HepG2 (cell line): ENCODE data around the gene MXD3. TPM values are rescaled to one million over a fixed set of nuclear protein-coding genes. Genes with fewer than 3 reads are reported as not detected.

Experiments
- ARNT2 ChIP-seq: sonication (generic); formaldehyde crosslinking; IDR thresholded peaks from 2 replicates; pipeline ENCODE4 v1.8.0; 2022; ENCODE audit warnings: mild to moderate bottlenecking, low read depth, missing genetic modification reagents, moderate library complexity
- CENPX ChIP-seq: sonication (generic); formaldehyde crosslinking; IDR thresholded peaks from 2 replicates; pipeline ENCODE4 v1.9.0; 2021; ENCODE audit warnings: mild to moderate bottlenecking, missing genetic modification reagents, moderate library complexity
- DPF2 ChIP-seq: sonication (generic); formaldehyde crosslinking; IDR thresholded peaks from 2 replicates; pipeline ENCODE4 v1.4.0; 2020; ENCODE audit warnings: mild to moderate bottlenecking, low read depth, missing genetic modification reagents, borderline replicate concordance
- FOXA3 ChIP-seq: IDR thresholded peaks from 2 replicates; pipeline ENCODE4 v1.6.1; 2016; ENCODE audit warnings: missing genetic modification reagents, missing compliant biosample characterization
- HMG20A ChIP-seq: IDR thresholded peaks from 2 replicates; pipeline ENCODE4 v1.6.1; 2016; ENCODE audit warnings: borderline replicate concordance
- JDP2 ChIP-seq: sonication (generic); formaldehyde crosslinking; IDR thresholded peaks from 2 replicates; pipeline ENCODE4 v1.8.1; 2022; ENCODE audit warnings: missing genetic modification reagents, borderline replicate concordance
- MAFF ChIP-seq: IDR thresholded peaks from 2 replicates; pipeline ENCODE4 v1.6.1; 2011; ENCODE audit warnings: low read depth, low read length, improper control_type of control experiment
- MIER2 ChIP-seq: IDR thresholded peaks from 2 replicates; pipeline ENCODE4 v1.6.1; 2016; ENCODE audit warnings: missing biosample characterization, missing genetic modification reagents
- MXI1 ChIP-seq: IDR thresholded peaks from 3 replicates; pipeline ENCODE4 v1.6.1; 2012; ENCODE audit warnings: low read depth, low read length, inconsistent platforms, borderline replicate concordance
- NAIF1 ChIP-seq: sonication (generic); formaldehyde crosslinking; IDR thresholded peaks from 2 replicates; pipeline ENCODE4 v1.5.0; 2020; ENCODE audit warnings: mild to moderate bottlenecking, missing genetic modification reagents, borderline replicate concordance
- RARG ChIP-seq: sonication (generic); formaldehyde crosslinking; IDR thresholded peaks from 2 replicates; pipeline ENCODE4 v1.4.0; 2020; ENCODE audit warnings: low read depth, mild to moderate bottlenecking, missing genetic modification reagents
- SALL1 ChIP-seq: sonication (generic); formaldehyde crosslinking; IDR thresholded peaks from 2 replicates; pipeline ENCODE4 v1.8.0; 2022; ENCODE audit warnings: mild to moderate bottlenecking, missing genetic modification reagents
- SNAI1 ChIP-seq: sonication (generic); formaldehyde crosslinking; IDR thresholded peaks from 2 replicates; pipeline ENCODE4 v1.5.0; 2020; ENCODE audit warnings: mild to moderate bottlenecking, missing genetic modification reagents, borderline replicate concordance
- SOX5 ChIP-seq: IDR thresholded peaks from 2 replicates; pipeline ENCODE4 v1.6.1; 2016; ENCODE audit warnings: borderline replicate concordance
- YEATS2 ChIP-seq: sonication (generic); formaldehyde crosslinking; IDR thresholded peaks from 2 replicates; pipeline ENCODE4 v1.4.0; 2020; ENCODE audit warnings: missing genetic modification reagents, borderline replicate concordance
- ZBTB20 ChIP-seq: sonication (generic); formaldehyde crosslinking; IDR thresholded peaks from 2 replicates; pipeline ENCODE4 v1.8.1; 2023; ENCODE audit warnings: missing genetic modification reagents, low read depth, mild to moderate bottlenecking, borderline replicate concordance
- ZBTB7B ChIP-seq: sonication (generic); formaldehyde crosslinking; IDR thresholded peaks from 2 replicates; pipeline ENCODE4 v1.4.0; 2020; ENCODE audit warnings: missing genetic modification reagents
- ZFP90 ChIP-seq: sonication (generic); formaldehyde crosslinking; IDR thresholded peaks from 2 replicates; pipeline ENCODE4 v1.8.0; 2022; ENCODE audit warnings: missing genetic modification reagents, mild to moderate bottlenecking, inconsistent platforms, borderline replicate concordance
- ZGPAT ChIP-seq: IDR thresholded peaks from 2 replicates; pipeline ENCODE4 v1.6.1; 2016; ENCODE audit warnings: mild to moderate bottlenecking
- ZNF230 ChIP-seq: sonication (generic); formaldehyde crosslinking; IDR thresholded peaks from 2 replicates; pipeline ENCODE4 v1.4.0; 2020; ENCODE audit warnings: mild to moderate bottlenecking, missing genetic modification reagents
- ZNF234 ChIP-seq: sonication (generic); formaldehyde crosslinking; conservative IDR thresholded peaks from 2 replicates; pipeline ENCODE4 v1.5.1; 2020; ENCODE audit warnings: mild to moderate bottlenecking, missing genetic modification reagents
- ZNF292 ChIP-seq: sonication (generic); formaldehyde crosslinking; IDR thresholded peaks from 2 replicates; pipeline ENCODE4 v1.8.1; 2022; ENCODE audit warnings: mild to moderate bottlenecking, low read depth, missing genetic modification reagents, borderline replicate concordance
- ZNF3 ChIP-seq: IDR thresholded peaks from 2 replicates; pipeline ENCODE4 v1.7.0; 2017; ENCODE audit warnings: inconsistent platforms
- ZNF383 ChIP-seq: sonication (generic); formaldehyde crosslinking; IDR thresholded peaks from 2 replicates; pipeline ENCODE4 v1.4.0; 2020; ENCODE audit warnings: missing genetic modification reagents, mild to moderate bottlenecking, borderline replicate concordance
- ZNF552 ChIP-seq: sonication (generic); formaldehyde crosslinking; IDR thresholded peaks from 2 replicates; pipeline ENCODE4 v1.9.0; 2022; ENCODE audit warnings: missing genetic modification reagents, mild to moderate bottlenecking, borderline replicate concordance
- ZNF556 ChIP-seq: sonication (generic); formaldehyde crosslinking; IDR thresholded peaks from 2 replicates; pipeline ENCODE4 v1.4.0; 2020; ENCODE audit warnings: mild to moderate bottlenecking, missing genetic modification reagents, borderline replicate concordance
- ZNF605 ChIP-seq: sonication (generic); formaldehyde crosslinking; IDR thresholded peaks from 2 replicates; pipeline ENCODE4 v1.8.0; 2022; ENCODE audit warnings: mild to moderate bottlenecking, missing genetic modification reagents
- ZNF720 ChIP-seq: sonication (generic); formaldehyde crosslinking; IDR thresholded peaks from 2 replicates; pipeline ENCODE4 v1.4.0; 2020; ENCODE audit warnings: missing genetic modification reagents
- ZNF761 ChIP-seq: sonication (generic); formaldehyde crosslinking; conservative IDR thresholded peaks from 2 replicates; pipeline ENCODE4 v1.4.0; 2020; ENCODE audit warnings: mild to moderate bottlenecking, missing genetic modification reagents
- ZNF879 ChIP-seq: sonication (generic); formaldehyde crosslinking; IDR thresholded peaks from 2 replicates; pipeline ENCODE4 v1.8.1; 2023; ENCODE audit warnings: missing genetic modification reagents
- polyA plus RNA-seq, 8 experiments: library from polyadenylated mRNA; depleted of rRNA in 3 of 8; stranded (reverse) in 7 of 8; unstranded in 1 of 8; fragments of >200 nt; fragmentation: Illumina TruSeq in 4 of 8; extraction: Trizol in 4 of 8; gene quantifications; 2 replicates each; pipeline versions ENCODE4 v1.2.1 to v1.2.3, GENCODE V29; 2011 to 2016; ENCODE audit warnings: low read depth in 4 of 8, missing spikeins in 1 of 8, mixed read lengths in 1 of 8; ENCODE audit not compliant: insufficient read depth in 1 of 8
- total RNA-seq, 5 experiments: library from RNA; depleted of rRNA; stranded (reverse); fragments of >200 nt; fragmentation: Illumina TruSeq; extraction: Trizol; gene quantifications; 2 replicates each; pipeline ENCODE4 v1.2.3, GENCODE V29; 2016; ENCODE audit warnings: low read depth in 1 of 5
- TF ChIP-seq, protein P1 (sequence below): sonication (generic); formaldehyde crosslinking; conservative IDR thresholded peaks from 2 replicates; pipeline ENCODE4 v1.8.0; 2022; ENCODE audit warnings: missing genetic modification reagents

Gene MXD3
- total and polyA plus RNA-seq, 2 of the 13 experiments (the other 11 are each of a cell fraction or from before 2014, with no cell fraction given), result 10.5 to 12.8 TPM

- no peak for TF ChIP-seq ZNF234 (CRISPR knock-in tag)
- no peak for TF ChIP-seq ZNF879 (CRISPR knock-in tag)
- TF ChIP-seq SALL1, result no peak
- no peak for TF ChIP-seq ZFP90 (CRISPR knock-in tag)
- peak; percentile 34; the same call in 1 of the 2 replicates for TF ChIP-seq YEATS2
- no peak for TF ChIP-seq ZNF761 (CRISPR knock-in tag)
- no peak for TF ChIP-seq ZNF605 (CRISPR knock-in tag)
- no peak for TF ChIP-seq DPF2
- no peak for TF ChIP-seq ZNF292 (CRISPR knock-in tag)
- TF ChIP-seq MAFF, result 0 out of 2 replicates have a peak, but pooled peaks have one; percentile 13
- TF ChIP-seq MIER2 (CRISPR knock-in tag), result no peak
- TF ChIP-seq ZGPAT (CRISPR knock-in tag), result peak; percentile 34; the same call in 1 of the 2 replicates
- no peak for TF ChIP-seq RARG
- peak; percentile 53; the same call in 1 of the 2 replicates for TF ChIP-seq HMG20A (CRISPR knock-in tag)
- TF ChIP-seq ZNF3, result 0 out of 2 replicates have a peak, but pooled peaks have one; percentile 37
- TF ChIP-seq MXI1, result no peak; the same call in 2 of the 3 replicates
- TF ChIP-seq ZNF552 (CRISPR knock-in tag), result no peak
- TF ChIP-seq SOX5 (CRISPR knock-in tag), result peak; percentile 79; the same call in 1 of the 2 replicates
- TF ChIP-seq ZNF230, result no peak
- TF ChIP-seq ZBTB20 (CRISPR knock-in tag), result no peak
- no peak for TF ChIP-seq SNAI1 (CRISPR knock-in tag)
- TF ChIP-seq, protein P1, sequence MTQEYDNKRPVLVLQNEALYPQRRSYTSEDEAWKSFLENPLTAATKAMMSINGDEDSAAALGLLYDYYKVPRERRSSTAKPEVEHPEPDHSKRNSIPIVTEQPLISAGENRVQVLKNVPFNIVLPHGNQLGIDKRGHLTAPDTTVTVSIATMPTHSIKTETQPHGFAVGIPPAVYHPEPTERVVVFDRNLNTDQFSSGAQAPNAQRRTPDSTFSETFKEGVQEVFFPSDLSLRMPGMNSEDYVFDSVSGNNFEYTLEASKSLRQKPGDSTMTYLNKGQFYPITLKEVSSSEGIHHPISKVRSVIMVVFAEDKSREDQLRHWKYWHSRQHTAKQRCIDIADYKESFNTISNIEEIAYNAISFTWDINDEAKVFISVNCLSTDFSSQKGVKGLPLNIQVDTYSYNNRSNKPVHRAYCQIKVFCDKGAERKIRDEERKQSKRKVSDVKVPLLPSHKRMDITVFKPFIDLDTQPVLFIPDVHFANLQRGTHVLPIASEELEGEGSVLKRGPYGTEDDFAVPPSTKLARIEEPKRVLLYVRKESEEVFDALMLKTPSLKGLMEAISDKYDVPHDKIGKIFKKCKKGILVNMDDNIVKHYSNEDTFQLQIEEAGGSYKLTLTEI, result no peak
- no peak for TF ChIP-seq ZNF556
- no peak for TF ChIP-seq ZNF383 (CRISPR knock-in tag)
- TF ChIP-seq ZBTB7B (CRISPR knock-in tag), result no peak
- no peak for TF ChIP-seq ARNT2
- TF ChIP-seq ZNF720 (CRISPR knock-in tag), result no peak
- no peak for TF ChIP-seq JDP2 (CRISPR knock-in tag)
- no peak for TF ChIP-seq CENPX (CRISPR knock-in tag)
- no peak for TF ChIP-seq FOXA3 (CRISPR knock-in tag)
- TF ChIP-seq NAIF1, result no peak
These were observed 42.6 kb upstream of the MXD3 start (continued) for GRCh38 chr5:177354256-177354655.
